SK-N-SH (cell line): ENCODE measurements around the gene TRAF3IP1. TPM values are rescaled to one million over a fixed set of nuclear protein-coding genes. Genes with fewer than 3 reads are reported as not detected.

Experiments used
- CTCF ChIA-PET: fragments of 300-600, 350-600 bp; formaldehyde crosslinking; extraction: SDS; loops from one replicate; lab custom pipeline; 2021; lab: Yijun Ruan, JAX
- POLR2A ChIA-PET: fragments of 350-600 bp; sonication (Branson Sonifier 250); formaldehyde crosslinking; extraction: SDS; loops from one replicate; lab custom pipeline; 2020; ENCODE audit warnings: antibody characterized with exemption, inconsistent platforms; lab: Yijun Ruan, JAX
- DNase-seq: peaks from one replicate; pipeline ENCODE4 v3.0.0; 2012
- H2AFZ ChIP-seq: fragments of 200-600 bp; sonication (generic); 2 replicates; pipeline ENCODE4 v1.8.1; 2016; ENCODE audit warnings: antibody characterized with exemption, mild to moderate bottlenecking, low read depth
- H3F3A ChIP-seq: fragments of 200-600 bp; sonication (generic); replicated peaks from 2 replicates; pipeline ENCODE3; 2016; ENCODE audit warnings: antibody characterized with exemption, mild to moderate bottlenecking; ENCODE audit not compliant: insufficient read depth
- H3K27ac ChIP-seq, 2 experiments: fragments of 200-500 bp in 1 of 2; fragments of 200-600 bp in 1 of 2; sonication (Bioruptor generic) in 1 of 2; sonication (generic), shearing (Covaris generic) in 1 of 2; 2 replicates each; pipeline versions ENCODE4 v1.5.1 to v1.6.1; 2014 to 2016; ENCODE audit warnings: low read depth in 2 of 2, inconsistent platforms in 1 of 2, low read length in 1 of 2, mild to moderate bottlenecking in 1 of 2, mixed read lengths in 1 of 2
- H3K27me3 ChIP-seq: fragments of 200-600 bp; sonication (generic), shearing (Covaris generic); 2 replicates; pipeline ENCODE4 v1.6.1; 2016; ENCODE audit warnings: mixed run types; ENCODE audit not compliant: insufficient read depth
- H3K36me3 ChIP-seq, 2 experiments: fragments of 200-500 bp in 1 of 2; fragments of 200-600 bp in 1 of 2; sonication (Bioruptor generic) in 1 of 2; sonication (generic) in 1 of 2; replicated peaks in 1 of 2; 2 replicates each; pipeline versions ENCODE3 to v1.5.1; 2014 to 2016; ENCODE audit warnings: low read length in 1 of 2, mild to moderate bottlenecking in 1 of 2; ENCODE audit not compliant: insufficient read depth in 2 of 2, control insufficient read depth in 1 of 2
- H3K4me1 ChIP-seq, 2 experiments: fragments of 200-500 bp in 1 of 2; fragments of 200-600 bp in 1 of 2; sonication (Bioruptor generic) in 1 of 2; sonication (generic), shearing (Covaris generic) in 1 of 2; 2 replicates each; pipeline versions ENCODE4 v1.5.1 to v1.6.1; 2014 to 2016; ENCODE audit warnings: low read depth in 1 of 2, low read length in 1 of 2, mixed run types in 1 of 2; ENCODE audit not compliant: insufficient read depth in 2 of 2, control insufficient read depth in 1 of 2
- H3K4me2 ChIP-seq: fragments of 200-600 bp; sonication (generic), shearing (Covaris generic); 2 replicates; pipeline ENCODE4 v1.6.1; 2017; ENCODE audit warnings: mixed run types
- H3K4me3 ChIP-seq, 2 experiments: fragments of 200-500 bp in 1 of 2; fragments of 200-600 bp in 1 of 2; sonication (Bioruptor generic) in 1 of 2; sonication (generic), shearing (Covaris generic) in 1 of 2; 2 replicates each; pipeline versions ENCODE4 v1.5.1 to v1.8.1; 2014 to 2016; ENCODE audit warnings: low read depth in 2 of 2, inconsistent platforms in 1 of 2, low read length in 1 of 2, mild to moderate bottlenecking in 1 of 2, mixed read lengths in 1 of 2, moderate library complexity in 1 of 2
- H3K79me2 ChIP-seq: fragments of 200-600 bp; sonication (generic); 2 replicates; pipeline ENCODE4 v1.8.1; 2017; ENCODE audit warnings: mild to moderate bottlenecking; ENCODE audit not compliant: insufficient read depth
- H3K9ac ChIP-seq: fragments of 200-600 bp; sonication (generic); 2 replicates; pipeline ENCODE4 v1.6.1; 2017; ENCODE audit warnings: mixed run types
- H3K9me2 ChIP-seq: fragments of 200-600 bp; sonication (generic); 2 replicates; pipeline ENCODE4 v1.6.1; 2017; ENCODE audit warnings: mixed run types
- H3K9me3 ChIP-seq: fragments of 200-600 bp; sonication (generic); 2 replicates; pipeline ENCODE4 v1.6.1; 2017; ENCODE audit warnings: mixed run types, mild to moderate bottlenecking, moderate library complexity
- H4K20me1 ChIP-seq: fragments of 200-600 bp; sonication (generic); 2 replicates; pipeline ENCODE4 v1.6.1; 2017; ENCODE audit warnings: mild to moderate bottlenecking, mixed run types; ENCODE audit not compliant: insufficient read depth
- EP300 ChIP-seq, 2 experiments: IDR thresholded peaks; 2 replicates each; pipeline versions ENCODE4 v1.4.0 to v1.6.1; 2012; ENCODE audit warnings: borderline replicate concordance in 1 of 2, low read depth in 1 of 2, low read length in 1 of 2
- EZH2phosphoT487 ChIP-seq: fragments of 200-600 bp; sonication (generic); IDR thresholded peaks from 2 replicates; pipeline ENCODE4 v1.6.1; 2017; ENCODE audit warnings: low read depth, mixed run types, mild to moderate bottlenecking, antibody characterized with exemption, moderate library complexity, borderline replicate concordance
- FOSL2 ChIP-seq: IDR thresholded peaks from 2 replicates; pipeline ENCODE4 v1.4.0; 2012; ENCODE audit warnings: low read depth, mild to moderate bottlenecking, moderate library complexity, borderline replicate concordance
- FOXM1 ChIP-seq: IDR thresholded peaks from 2 replicates; pipeline ENCODE4 v1.4.0; 2012; ENCODE audit warnings: low read depth, mild to moderate bottlenecking
- GABPA ChIP-seq: IDR thresholded peaks from 2 replicates; pipeline ENCODE4 v1.4.0; 2012; ENCODE audit warnings: low read depth, mild to moderate bottlenecking
- NFIC ChIP-seq: IDR thresholded peaks from 2 replicates; pipeline ENCODE4 v1.4.0; 2012; ENCODE audit warnings: borderline replicate concordance
- POLR2AphosphoS5 ChIP-seq: IDR thresholded peaks from 2 replicates; pipeline ENCODE4 v1.6.1; 2012; ENCODE audit warnings: low read depth, low read length
- RFX5 ChIP-seq: IDR thresholded peaks from 2 replicates; pipeline ENCODE4 v1.6.1; 2012; ENCODE audit warnings: mild to moderate bottlenecking, improper control_type of control experiment, low read length
- TAF1 ChIP-seq: IDR thresholded peaks from 2 replicates; pipeline ENCODE4 v1.6.1; 2012; ENCODE audit warnings: low read depth, mild to moderate bottlenecking, low read length, moderate library complexity, borderline replicate concordance
- YY1 ChIP-seq: IDR thresholded peaks from 2 replicates; pipeline ENCODE4 v1.4.0; 2012; ENCODE audit warnings: low read depth, mild to moderate bottlenecking
- WGBS: methylation state at CpG from one replicate; pipeline ENCODE4 v1.1.6; 2017; ENCODE audit warnings: low lambda C conversion rate; 5-methylcytosine and 5-hydroxymethylcytosine counted together
- polyA plus RNA-seq, 3 experiments: library from polyadenylated mRNA; depleted of rRNA; stranded (reverse); fragments of >200 nt; gene quantifications; 2 replicates each; pipeline ENCODE4 v1.2.3, GENCODE V29; 2012
- TF ChIP-seq, protein P1 (sequence below): fragments of 200-600 bp; sonication (generic); IDR thresholded peaks from 2 replicates; pipeline ENCODE4 v1.6.1; 2017; ENCODE audit warnings: antibody characterized with exemption, mild to moderate bottlenecking, moderate library complexity
- TF ChIP-seq, protein P2 (sequence below): IDR thresholded peaks from 2 replicates; pipeline ENCODE4 v1.6.1; 2012; ENCODE audit warnings: mild to moderate bottlenecking, low read depth, low read length, moderate library complexity
- TF ChIP-seq, protein P3 (sequence below): IDR thresholded peaks from 2 replicates; pipeline ENCODE4 v1.4.0; 2012; ENCODE audit warnings: low read depth

Gene TRAF3IP1
- polyA plus RNA-seq, 1 of the 3 experiments (the other 2 are of a cell fraction): 15.0 TPM

DNA sequence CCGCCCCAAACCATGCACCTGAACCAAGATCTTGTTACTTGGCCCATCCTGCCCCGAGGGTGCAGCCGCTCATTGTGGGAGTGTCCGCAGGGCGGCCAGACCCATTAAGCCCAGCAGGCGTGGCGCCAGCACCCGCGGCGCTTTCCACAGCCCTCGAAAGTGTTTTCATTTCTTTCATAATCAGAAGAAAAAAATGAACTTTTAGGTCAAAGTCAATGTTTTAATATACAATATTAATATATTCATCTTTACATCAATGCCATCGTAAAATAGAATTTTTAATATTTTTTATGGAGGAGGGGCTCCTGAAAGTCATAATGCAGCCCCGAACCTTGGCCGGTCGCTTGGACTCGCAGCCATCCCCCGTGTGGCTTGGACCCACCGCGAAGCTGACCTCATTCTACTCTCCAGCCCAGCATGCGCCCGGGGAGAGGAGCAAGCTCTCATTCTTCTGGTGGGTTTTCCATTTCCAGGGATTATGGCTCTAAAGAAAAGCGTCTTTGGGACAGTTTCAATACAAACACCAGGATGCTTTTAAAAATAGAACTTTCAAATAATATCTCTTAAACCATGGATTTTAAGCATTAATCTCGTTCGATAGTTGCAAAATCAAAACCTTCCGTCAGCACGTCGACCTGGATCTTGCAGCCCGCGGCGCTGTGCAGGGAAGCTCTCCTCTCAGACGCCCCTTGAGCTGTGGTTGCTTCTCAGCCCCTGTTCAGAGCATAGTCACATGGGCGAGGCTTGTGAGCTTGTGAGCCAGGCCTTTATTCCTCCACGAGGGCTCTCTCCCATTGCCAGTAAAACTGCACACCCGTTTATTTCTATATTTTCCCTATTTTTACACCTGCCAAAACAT is 89.3 kb downstream of the TRAF3IP1 start:
- Histone ChIP-seq H3K79me2 (no peaks in the 10 kb centered on the region), H3K27ac (no peak overlapping the region), H3K9ac (no peak overlapping the region), H3K36me3 (peaks cover 0 to 3% of the 10 kb centered on the region in 2 experiments), H3K9me2 (no peaks in the 10 kb centered on the region), H3K9me3 (no peaks in the 10 kb centered on the region), H4K20me1 (no peaks in the 10 kb centered on the region), H3K4me2 (no peak overlapping the region), H3K4me3 (no peak overlapping the region), H3K27me3 (no peaks in the 10 kb centered on the region), H3F3A (no peaks in the 10 kb centered on the region), H2AFZ (no peak overlapping the region), H3K4me1 (peaks cover 0 to 2% of the 10 kb centered on the region in 2 experiments; a peak in 1 of 4 replicates)
- no peak for DNase-seq
- WGBS: 95% methylated on average over 34 of the region's 34 CpGs
- TF ChIP-seq EP300 (IDR thresholded peaks at IDR 0.05; ENCODE audit: borderline replicate concordance in 1 of 2, low read depth in 1 of 2, low read length in 1 of 2) (no peak), NFIC (no peak), FOSL2 (no peak), YY1 (no peak)
- TF ChIP-seq, protein P1, sequence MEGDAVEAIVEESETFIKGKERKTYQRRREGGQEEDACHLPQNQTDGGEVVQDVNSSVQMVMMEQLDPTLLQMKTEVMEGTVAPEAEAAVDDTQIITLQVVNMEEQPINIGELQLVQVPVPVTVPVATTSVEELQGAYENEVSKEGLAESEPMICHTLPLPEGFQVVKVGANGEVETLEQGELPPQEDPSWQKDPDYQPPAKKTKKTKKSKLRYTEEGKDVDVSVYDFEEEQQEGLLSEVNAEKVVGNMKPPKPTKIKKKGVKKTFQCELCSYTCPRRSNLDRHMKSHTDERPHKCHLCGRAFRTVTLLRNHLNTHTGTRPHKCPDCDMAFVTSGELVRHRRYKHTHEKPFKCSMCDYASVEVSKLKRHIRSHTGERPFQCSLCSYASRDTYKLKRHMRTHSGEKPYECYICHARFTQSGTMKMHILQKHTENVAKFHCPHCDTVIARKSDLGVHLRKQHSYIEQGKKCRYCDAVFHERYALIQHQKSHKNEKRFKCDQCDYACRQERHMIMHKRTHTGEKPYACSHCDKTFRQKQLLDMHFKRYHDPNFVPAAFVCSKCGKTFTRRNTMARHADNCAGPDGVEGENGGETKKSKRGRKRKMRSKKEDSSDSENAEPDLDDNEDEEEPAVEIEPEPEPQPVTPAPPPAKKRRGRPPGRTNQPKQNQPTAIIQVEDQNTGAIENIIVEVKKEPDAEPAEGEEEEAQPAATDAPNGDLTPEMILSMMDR: no peak
- TF ChIP-seq, protein P2, sequence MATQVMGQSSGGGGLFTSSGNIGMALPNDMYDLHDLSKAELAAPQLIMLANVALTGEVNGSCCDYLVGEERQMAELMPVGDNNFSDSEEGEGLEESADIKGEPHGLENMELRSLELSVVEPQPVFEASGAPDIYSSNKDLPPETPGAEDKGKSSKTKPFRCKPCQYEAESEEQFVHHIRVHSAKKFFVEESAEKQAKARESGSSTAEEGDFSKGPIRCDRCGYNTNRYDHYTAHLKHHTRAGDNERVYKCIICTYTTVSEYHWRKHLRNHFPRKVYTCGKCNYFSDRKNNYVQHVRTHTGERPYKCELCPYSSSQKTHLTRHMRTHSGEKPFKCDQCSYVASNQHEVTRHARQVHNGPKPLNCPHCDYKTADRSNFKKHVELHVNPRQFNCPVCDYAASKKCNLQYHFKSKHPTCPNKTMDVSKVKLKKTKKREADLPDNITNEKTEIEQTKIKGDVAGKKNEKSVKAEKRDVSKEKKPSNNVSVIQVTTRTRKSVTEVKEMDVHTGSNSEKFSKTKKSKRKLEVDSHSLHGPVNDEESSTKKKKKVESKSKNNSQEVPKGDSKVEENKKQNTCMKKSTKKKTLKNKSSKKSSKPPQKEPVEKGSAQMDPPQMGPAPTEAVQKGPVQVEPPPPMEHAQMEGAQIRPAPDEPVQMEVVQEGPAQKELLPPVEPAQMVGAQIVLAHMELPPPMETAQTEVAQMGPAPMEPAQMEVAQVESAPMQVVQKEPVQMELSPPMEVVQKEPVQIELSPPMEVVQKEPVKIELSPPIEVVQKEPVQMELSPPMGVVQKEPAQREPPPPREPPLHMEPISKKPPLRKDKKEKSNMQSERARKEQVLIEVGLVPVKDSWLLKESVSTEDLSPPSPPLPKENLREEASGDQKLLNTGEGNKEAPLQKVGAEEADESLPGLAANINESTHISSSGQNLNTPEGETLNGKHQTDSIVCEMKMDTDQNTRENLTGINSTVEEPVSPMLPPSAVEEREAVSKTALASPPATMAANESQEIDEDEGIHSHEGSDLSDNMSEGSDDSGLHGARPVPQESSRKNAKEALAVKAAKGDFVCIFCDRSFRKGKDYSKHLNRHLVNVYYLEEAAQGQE: no peak
- POLR2A ChIA-PET: no interaction called here
- CTCF ChIA-PET: no interaction called here

DNA sequence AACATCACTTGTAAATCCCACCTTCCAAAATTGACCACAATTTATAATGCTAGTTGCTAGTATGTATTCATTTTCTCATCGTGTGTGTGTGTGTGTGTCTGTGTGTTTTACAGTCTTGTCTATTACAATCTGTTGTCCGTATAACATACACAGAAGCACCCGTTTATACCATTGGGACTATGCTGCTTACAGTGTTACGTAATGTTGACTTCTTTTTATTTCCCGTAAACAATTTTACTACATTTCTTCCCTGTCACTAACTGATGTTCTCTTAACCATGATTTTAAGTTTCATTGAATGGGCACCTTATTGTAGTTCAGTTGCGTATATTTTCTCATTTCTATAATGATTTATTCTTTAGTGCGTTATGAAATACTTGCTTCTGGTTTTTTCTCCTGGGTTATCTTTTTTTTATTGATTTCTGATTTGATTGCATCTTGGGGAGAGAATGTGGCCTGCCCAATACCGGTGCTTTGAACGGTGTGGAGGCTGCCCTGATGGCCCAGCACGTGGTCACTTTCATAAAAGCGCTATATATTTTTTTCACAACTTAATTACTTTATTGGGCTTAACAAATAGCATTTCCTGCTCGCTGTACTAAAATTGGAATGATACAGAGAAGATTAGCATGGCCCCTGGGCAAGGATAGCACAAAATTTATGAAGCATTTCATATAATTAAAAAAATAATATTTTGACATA is 91.9 kb downstream of the TRAF3IP1 start:
- TF ChIP-seq, protein P2: no peak
- TF ChIP-seq RFX5 (no peak), TAF1 (no peak), POLR2AphosphoS5 (no peak), NFIC (no peak), EZH2phosphoT487 (no peak), GABPA (no peak), FOXM1 (no peak)
- TF ChIP-seq, protein P3, sequence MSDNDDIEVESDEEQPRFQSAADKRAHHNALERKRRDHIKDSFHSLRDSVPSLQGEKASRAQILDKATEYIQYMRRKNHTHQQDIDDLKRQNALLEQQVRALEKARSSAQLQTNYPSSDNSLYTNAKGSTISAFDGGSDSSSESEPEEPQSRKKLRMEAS: no peak
- no peaks in the 10 kb centered on the region for H3K9me2 ChIP-seq
- peaks cover 0 to 2% of the 10 kb centered on the region in 2 experiments; a peak in 1 of 4 replicates for H3K4me1 ChIP-seq
- no peaks in the 10 kb centered on the region for H4K20me1 ChIP-seq
- H3K4me3 ChIP-seq: no peak overlapping the region
- no peak overlapping the region for H3K27ac ChIP-seq
- H3K36me3 ChIP-seq: peaks cover 0 to 7% of the 10 kb centered on the region in 2 experiments
- no peaks in the 10 kb centered on the region for H3F3A ChIP-seq
- WGBS: 81% methylated on average over 12 of the region's 12 CpGs
- DNase-seq: no peak
- no peak overlapping the region for H3K4me2 ChIP-seq
- H3K9me3 ChIP-seq: no peaks in the 10 kb centered on the region
- no peak overlapping the region for H3K9ac ChIP-seq
- H3K27me3 ChIP-seq: no peaks in the 10 kb centered on the region
- no peak overlapping the region for H2AFZ ChIP-seq
- CTCF ChIA-PET: no interaction called here
- H3K79me2 ChIP-seq: no peaks in the 10 kb centered on the region
- POLR2A ChIA-PET: no interaction called here
